ENCODE data around the gene ACAN.

GRCh38 chr15:88848203-88848602, 45.0 kb downstream of the ACAN start:
- TF ChIP-seq CTCF (IDR thresholded peaks at IDR 0.05): no peak
- no peak for TF ChIP-seq POLR2AphosphoS5 (IDR thresholded peaks at IDR 0.05; ENCODE audit: low read depth, low read length)
- no peak for TF ChIP-seq SIN3A (IDR thresholded peaks at IDR 0.05; ENCODE audit: borderline replicate concordance, insufficient read depth, low read depth, low read length)

Measured in Panc1 (cell line).